Stomach (tissue), 19 donors: ENCODE data around the gene HEATR3. TPM values are rescaled to one million over a fixed set of nuclear protein-coding genes. Genes with fewer than 3 reads are reported as not detected.

ENCODE experiments used
- DNase-seq, 2 donors: peaks; one replicate each; pipeline versions ENCODE4 v3.0.0 to v3.0.0-alpha.2; 2013 to 2019
- H3K27ac ChIP-seq, 5 donors: fragments of 200-600 bp in 4 of 5; sonication (generic) in 4 of 5; one replicate each; pipeline ENCODE4 v1.5.1; 2013 to 2019; ENCODE audit warnings: mild to moderate bottlenecking in 1 of 5, moderate library complexity in 1 of 5
- H3K27me3 ChIP-seq, 3 donors: fragments of 200-600 bp; sonication (generic); one replicate each; pipeline ENCODE4 v1.5.1; 2017 to 2019; ENCODE audit warnings: mixed run types in 1 of 3
- H3K36me3 ChIP-seq, 4 donors: fragments of 200-600 bp; sonication (generic); 1 replicate in 3 of 4; 2 replicates in 1 of 4; pipeline ENCODE4 v1.5.1; 2016 to 2019
- H3K4me1 ChIP-seq, 4 donors: fragments of 200-600 bp; sonication (generic); one replicate each; pipeline ENCODE4 v1.5.1; 2016 to 2019
- H3K4me3 ChIP-seq, 4 donors: fragments of 200-600 bp; sonication (generic) in 3 of 4; one replicate each; pipeline ENCODE4 v1.5.1; 2016 to 2019; ENCODE audit warnings: mild to moderate bottlenecking in 1 of 4
- H3K9me3 ChIP-seq, 4 donors: fragments of 200-600 bp; sonication (generic); one replicate each; pipeline ENCODE4 v1.5.1; 2016 to 2019
- CTCF ChIP-seq, 7 experiments: fragments of 450-650 bp in 4 of 7; fragments of 200-600 bp in 3 of 7; sonication (generic) in 3 of 7; IDR thresholded peaks; one replicate each; pipeline ENCODE4 v1.5.1; 2016 to 2019; ENCODE audit warnings: antibody characterized with exemption in 7 of 7, control low read depth in 2 of 7, mild to moderate bottlenecking in 1 of 7
- EP300 ChIP-seq: sonication (generic); formaldehyde crosslinking; IDR thresholded peaks from one replicate; pipeline ENCODE4 v1.6.1; 2017; ENCODE audit warnings: antibody characterized with exemption
- POLR2A ChIP-seq, 4 donors: fragments of 450-650 bp; IDR thresholded peaks; one replicate each; pipeline ENCODE4 v1.6.1; 2016; ENCODE audit warnings: antibody characterized with exemption in 4 of 4, control low read depth in 2 of 4, mild to moderate bottlenecking in 1 of 4, moderate library complexity in 1 of 4
- POLR2AphosphoS5 ChIP-seq, 3 donors: sonication (generic); formaldehyde crosslinking; IDR thresholded peaks; one replicate each; pipeline ENCODE4 v1.6.1; 2016; ENCODE audit warnings: antibody characterized with exemption in 3 of 3
- WGBS, 5 donors: extraction: QIAGEN DNeasy Blood & Tissue Kit in 3 of 5; methylation state at CpG; one replicate each; pipeline versions ENCODE4 v1.1.5 to v1.1.7; 2013 to 2018; 5-methylcytosine and 5-hydroxymethylcytosine counted together
- intact Hi-C: fragments of 100-400 bp; cut with DNase I; formaldehyde crosslinking; loops from one replicate; pipeline ENCODE4 v1.15.1; 2023; ENCODE audit warnings: low total_unique reads
- long read RNA-seq, 10 donors: transcript quantifications; one replicate each; lab custom pipeline, GENCODE V29; 2026
- polyA plus RNA-seq, 3 donors: library from polyadenylated mRNA; stranded (reverse); fragments of 200-250 nt; gene quantifications; one replicate each; pipeline ENCODE4 v1.2.3, GENCODE V29; 2013
- total RNA-seq, 5 donors: library from RNA; depleted of rRNA; stranded (reverse); fragments of >200 nt; gene quantifications; one replicate each; pipeline versions ENCODE4 v1.1.0 to v1.2.3, GENCODE V29; 2014 to 2016
- donor health status: healthy with polysubstance abuse.
- donor health status: Bipolar disorder and iron deficiency.
- donor health status: healthy.

Gene HEATR3, protein sequence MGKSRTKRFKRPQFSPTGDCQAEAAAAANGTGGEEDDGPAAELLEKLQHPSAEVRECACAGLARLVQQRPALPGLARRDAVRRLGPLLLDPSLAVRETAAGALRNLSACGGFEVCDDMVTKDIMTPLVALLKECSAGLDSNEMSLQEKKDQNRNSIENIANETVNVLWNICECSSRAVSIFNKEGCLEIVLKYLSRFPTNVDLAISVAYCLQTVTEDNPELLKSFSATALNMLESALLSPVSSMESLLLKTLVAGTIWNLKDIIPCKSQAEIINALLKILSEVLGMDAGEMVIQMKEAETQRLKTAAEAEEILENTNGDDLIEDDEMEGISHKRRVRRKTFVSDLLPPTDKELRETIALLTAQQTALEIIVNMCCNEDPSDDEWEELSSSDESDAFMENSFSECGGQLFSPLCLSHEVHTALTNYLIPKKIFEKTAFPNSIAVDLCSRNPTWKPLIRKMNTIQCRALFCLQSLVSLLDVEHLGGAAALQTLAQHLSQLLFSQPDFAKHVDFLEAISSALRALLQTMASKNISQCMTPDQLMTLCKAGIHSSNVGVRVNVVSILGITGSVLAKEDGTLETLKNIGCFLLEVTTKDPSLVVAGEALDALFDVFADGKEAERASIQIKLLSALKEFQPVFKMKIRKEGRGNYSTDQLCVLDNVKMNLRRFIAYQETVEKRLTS
- total RNA-seq (10 to 100 TPM; 14.0 to 45.1 (median 38.7) TPM), polyA plus RNA-seq (1 to 10 TPM; 4.1 to 5.2 (median 4.9) TPM)
- long read RNA-seq, donor 1, result 0 reads
- long read RNA-seq, donor 2, partial matches to known transcripts, result 0 of 2 reads
- long read RNA-seq, donor 2, other reads (novel, unspliced or antisense), result 0 of 2 reads
- long read RNA-seq, donor 3, result 0 reads
- long read RNA-seq, donor 4, result 0 reads
- long read RNA-seq, donor 5, partial matches to known transcripts, result 5 of 5 reads
- long read RNA-seq, donor 5, other reads (novel, unspliced or antisense), result 0 of 5 reads
- long read RNA-seq, donor 6, partial matches to known transcripts, result 0 of 2 reads
- long read RNA-seq, donor 6, other reads (novel, unspliced or antisense), result 0 of 2 reads
- long read RNA-seq, donor 7, partial matches to known transcripts, result 0 of 2 reads
- long read RNA-seq, donor 7, other reads (novel, unspliced or antisense), result 0 of 2 reads
- long read RNA-seq, donor 8, partial matches to known transcripts, result 8 of 10 reads
- long read RNA-seq, donor 8, other reads (novel, unspliced or antisense), result 0 of 10 reads
- long read RNA-seq, donor 9, partial matches to known transcripts, result 14 of 14 reads
- long read RNA-seq, donor 9, other reads (novel, unspliced or antisense), result 0 of 14 reads
- long read RNA-seq, donor 10, result 0 reads

DNA sequence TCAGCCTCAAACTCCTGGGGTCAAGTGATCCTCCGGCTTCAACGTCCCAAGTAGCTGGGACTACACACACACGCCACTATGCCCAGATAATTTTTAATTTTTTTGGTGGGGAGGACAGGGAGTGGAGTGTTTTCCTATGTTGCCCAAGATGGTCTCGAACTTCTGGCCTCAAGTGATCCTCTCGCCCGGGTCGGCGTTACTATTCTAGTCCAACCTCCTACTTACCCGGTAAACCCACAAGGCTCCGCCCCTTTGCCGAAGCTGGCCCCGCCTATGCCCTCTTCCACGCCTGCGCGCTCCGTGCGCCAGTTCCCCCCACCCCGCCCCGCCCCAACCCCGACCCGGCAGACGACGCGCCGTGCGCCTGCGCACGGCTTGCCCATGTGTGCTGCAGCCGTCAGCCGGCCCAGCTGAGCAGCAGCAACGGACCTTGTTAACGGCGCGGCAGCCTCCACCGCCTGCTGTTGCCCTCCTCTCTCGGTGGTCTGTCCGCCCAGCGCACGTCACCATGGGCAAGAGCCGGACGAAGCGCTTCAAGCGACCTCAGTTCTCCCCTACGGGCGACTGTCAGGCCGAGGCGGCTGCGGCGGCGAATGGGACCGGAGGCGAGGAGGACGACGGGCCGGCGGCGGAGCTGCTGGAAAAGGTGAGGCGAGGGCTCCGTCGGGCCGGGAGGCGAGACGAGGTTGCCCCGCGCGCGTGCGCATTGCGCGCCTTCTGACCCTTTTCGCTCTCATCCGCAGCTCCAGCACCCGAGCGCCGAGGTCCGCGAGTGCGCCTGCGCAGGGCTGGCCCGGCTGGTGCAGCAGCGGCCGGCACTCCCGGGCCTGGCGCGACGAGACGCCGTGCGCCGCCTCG is at the start of gene HEATR3:
HEATR3 (plus strand) TSS at position 347 of the 858 bp plus-strand sequence; CDS start at position 509, 162 bp downstream.
- H3K36me3 ChIP-seq, result peaks cover 3 to 20% (median 19%) of the 10 kb centered on the region in 4 donors
- H3K4me3 ChIP-seq, result peak within 1 kb of the TSS; percentile 86 to 100 (median 92)
- peak within 1 kb of the TSS; percentile 88 to 98 (median 96) for H3K27ac ChIP-seq
- TF ChIP-seq POLR2AphosphoS5 (IDR thresholded peaks at IDR 0.05) (peak in 2 of 3 donors; percentile 50 to 68), EP300 (no peak), POLR2A (IDR thresholded peaks at IDR 0.05) (peak in 1 of 4 donors; percentile 32)
- DNase-seq, result peak; percentile 95 to 97
- intact Hi-C loops, result loop anchor here (5.0 kb wide), 1 partner anchor 39 kb away; the partner anchor contains the start of gene CNEP1R1
- WGBS, 5 donors, result 3 to 7% (median 3%) methylated on average over 27 to 91 of the region's 91 CpGs
- H3K27me3 ChIP-seq, result no peaks in the 10 kb centered on the region
- H3K4me1 ChIP-seq, result peaks cover 13 to 30% (median 22%) of the 10 kb centered on the region in 4 donors
- no peaks in the 10 kb centered on the region for H3K9me3 ChIP-seq

DNA sequence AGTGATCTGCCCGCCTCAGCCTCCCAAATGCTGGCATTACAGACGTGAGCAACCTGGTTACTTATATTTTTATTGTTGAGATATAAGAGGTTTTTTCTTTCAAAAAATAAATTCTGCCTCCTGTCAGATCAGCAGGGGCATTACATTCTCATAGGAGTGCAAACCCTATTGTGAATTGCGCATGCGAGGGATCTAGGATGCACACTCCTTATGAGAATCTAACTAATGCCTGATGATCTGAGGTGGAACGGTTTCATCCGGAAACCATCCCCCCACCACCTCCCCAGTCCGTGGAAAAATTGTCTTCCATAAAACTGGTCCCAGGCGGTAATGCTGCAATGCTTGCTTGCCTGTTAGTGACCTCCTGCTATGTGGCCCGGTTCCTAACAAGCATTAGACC is 48.2 kb upstream of the HEATR3 start:
- TF ChIP-seq EP300 (no peak), CTCF (IDR thresholded peaks at IDR 0.05) (no peak), POLR2AphosphoS5 (IDR thresholded peaks at IDR 0.05) (no peak), POLR2A (IDR thresholded peaks at IDR 0.05) (no peak)
- no peak overlapping the region for H3K4me3 ChIP-seq
- 83 to 91% (median 87%) methylated on average over 9 of the region's 9 CpGs for WGBS, 5 donors
- H3K27ac ChIP-seq, result no peak overlapping the region
- H3K9me3 ChIP-seq, result no peaks in the 10 kb centered on the region
- no peaks in the 10 kb centered on the region for H3K36me3 ChIP-seq
- DNase-seq, result no peak
- no peaks in the 10 kb centered on the region for H3K4me1 ChIP-seq
- intact Hi-C loops, result no loop called here
- no peaks in the 10 kb centered on the region for H3K27me3 ChIP-seq

GRCh38 chr16:50021544-50021943 is 44.2 kb upstream of the HEATR3 start:
- intact Hi-C loops, result loop anchor here (10.0 kb wide), 1 partner anchor 193 kb away; no protein-coding TSS in a partner anchor

More at GRCh38 chr16:50021544-50021943, 44.2 kb upstream of the HEATR3 start:
- no peaks in the 10 kb centered on the region for H3K9me3 ChIP-seq
- TF ChIP-seq POLR2A (IDR thresholded peaks at IDR 0.05) (no peak), POLR2AphosphoS5 (IDR thresholded peaks at IDR 0.05) (no peak), EP300 (no peak), CTCF (IDR thresholded peaks at IDR 0.05) (no peak)
- peak in 1 of 2 donors; percentile 36 for DNase-seq
- H3K4me3 ChIP-seq, result no peak overlapping the region
- H3K27me3 ChIP-seq, result no peaks in the 10 kb centered on the region
- 20 to 38% (median 28%) methylated on average over 2 of the region's 2 CpGs for WGBS, 5 donors
- peaks cover 11 to 16% (median 14%) of the 10 kb centered on the region in 4 donors for H3K4me1 ChIP-seq
- H3K27ac ChIP-seq, result no peak overlapping the region
- no peaks in the 10 kb centered on the region for H3K36me3 ChIP-seq
